Measurements from ENCODE around the gene DNAJC17. TPM values are rescaled to one million over a fixed set of nuclear protein-coding genes. Genes with fewer than 3 reads are reported as not detected.

The DNAJC17 gene
- total and polyA plus RNA-seq, 2 of the 13 experiments (the other 11 are each of a cell fraction or from before 2014, with no cell fraction given): 22.2 to 26.5 TPM

GRCh38 chr15:40754883-40755811, 52.1 kb downstream of the DNAJC17 start, which contains the start of gene RMDN3 (continued):
- TF ChIP-seq ZNF782 (CRISPR knock-in tag; IDR thresholded peaks at IDR 0.05; ENCODE audit: borderline replicate concordance): peak; percentile 66; the same call in 1 of the 2 replicates
- TF ChIP-seq MEIS2 (CRISPR knock-in tag; IDR thresholded peaks at IDR 0.05): no peak; the same call in 1 of the 2 replicates
- TF ChIP-seq CCAR2 (optimal IDR thresholded peaks at IDR 0.05; ENCODE audit: low read depth, low read length): no peak
- TF ChIP-seq NCOA1 (CRISPR knock-in tag; IDR thresholded peaks at IDR 0.05): no peak
- peak; percentile 91 for TF ChIP-seq ZFX (CRISPR knock-in tag; IDR thresholded peaks at IDR 0.05; ENCODE audit: low read depth)
- peak; percentile 48; the same call in 1 of the 2 replicates for TF ChIP-seq ZNF205 (CRISPR knock-in tag; IDR thresholded peaks at IDR 0.05)
- TF ChIP-seq FIP1L1 (IDR thresholded peaks at IDR 0.05; ENCODE audit: borderline replicate concordance, insufficient read depth, low read depth, low read length): no peak
- TF ChIP-seq ZNF629 (CRISPR knock-in tag; conservative IDR thresholded peaks at IDR 0.05): no peak
- no peak for TF ChIP-seq DZIP1 (CRISPR knock-in tag; IDR thresholded peaks at IDR 0.05)
- TF ChIP-seq ZNF274 (CRISPR knock-in tag; IDR thresholded peaks at IDR 0.05): no peak; the same call in 1 of the 2 replicates
- TF ChIP-seq ASH2L (IDR thresholded peaks at IDR 0.05; ENCODE audit: insufficient read length, low read depth, low read length): peak; percentile 65
- TF ChIP-seq NFKBIZ (CRISPR knock-in tag; IDR thresholded peaks at IDR 0.05): no peak
- TF ChIP-seq CHD4 (IDR thresholded peaks at IDR 0.05; ENCODE audit: borderline replicate concordance, low read length): no peak
- TF ChIP-seq SPEN (CRISPR knock-in tag; IDR thresholded peaks at IDR 0.05; ENCODE audit: low read depth): peak; percentile 90
- TF ChIP-seq HMGXB3 (CRISPR knock-in tag; IDR thresholded peaks at IDR 0.05; ENCODE audit: borderline replicate concordance): peak; percentile 22; the same call in 1 of the 2 replicates
- peak; percentile 85 for TF ChIP-seq ZZZ3 (CRISPR knock-in tag; IDR thresholded peaks at IDR 0.05; ENCODE audit: borderline replicate concordance)
- no peak; the same call in 1 of the 2 replicates for TF ChIP-seq ZNF703 (CRISPR knock-in tag; IDR thresholded peaks at IDR 0.05; ENCODE audit: borderline replicate concordance)
- no peak for TF ChIP-seq SATB2 (CRISPR knock-in tag; IDR thresholded peaks at IDR 0.05)
- TF ChIP-seq GMEB2 (CRISPR knock-in tag; IDR thresholded peaks at IDR 0.05; ENCODE audit: low read depth): peak; percentile 69
- no peak for TF ChIP-seq TBP (CRISPR knock-in tag; IDR thresholded peaks at IDR 0.05)

Data from HepG2 (cell line).